ENCODE results near the gene MMP13.

DNA sequence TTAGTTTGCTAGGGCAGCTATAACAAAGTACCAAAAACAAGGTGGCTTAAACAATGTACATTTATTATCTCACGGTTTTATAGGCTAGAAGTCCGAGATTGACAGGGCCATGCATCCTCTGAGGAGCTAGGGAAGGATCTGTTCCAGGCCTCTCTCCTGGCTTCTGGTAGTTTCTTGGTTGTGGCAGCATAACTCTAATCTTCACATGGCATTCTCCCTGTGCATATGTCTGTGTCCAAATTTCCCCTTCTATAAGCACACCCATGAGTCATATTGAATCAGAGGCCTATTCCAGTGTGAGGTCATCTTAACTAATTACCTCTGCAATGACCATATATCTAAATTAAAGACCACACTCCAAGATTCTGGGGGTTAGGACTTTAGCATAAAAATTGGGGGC is 31.3 kb upstream of the MMP13 start:
- TF ChIP-seq PHF20 (CRISPR knock-in tag; IDR thresholded peaks at IDR 0.05): no peak
- TF ChIP-seq DDIT3 (CRISPR knock-in tag; IDR thresholded peaks at IDR 0.05): no peak
- no peak for TF ChIP-seq ZNF441 (CRISPR knock-in tag; IDR thresholded peaks at IDR 0.05; ENCODE audit: borderline replicate concordance)
- no peak for TF ChIP-seq ETV6 (CRISPR knock-in tag; conservative IDR thresholded peaks at IDR 0.05)
- no peak for TF ChIP-seq HMGA1 (CRISPR knock-in tag; conservative IDR thresholded peaks at IDR 0.05)
- TF ChIP-seq RAD21 (CRISPR knock-in tag; IDR thresholded peaks at IDR 0.05): no peak
- TF ChIP-seq ETS1 (CRISPR knock-in tag; IDR thresholded peaks at IDR 0.05): no peak
- TF ChIP-seq, protein P1, sequence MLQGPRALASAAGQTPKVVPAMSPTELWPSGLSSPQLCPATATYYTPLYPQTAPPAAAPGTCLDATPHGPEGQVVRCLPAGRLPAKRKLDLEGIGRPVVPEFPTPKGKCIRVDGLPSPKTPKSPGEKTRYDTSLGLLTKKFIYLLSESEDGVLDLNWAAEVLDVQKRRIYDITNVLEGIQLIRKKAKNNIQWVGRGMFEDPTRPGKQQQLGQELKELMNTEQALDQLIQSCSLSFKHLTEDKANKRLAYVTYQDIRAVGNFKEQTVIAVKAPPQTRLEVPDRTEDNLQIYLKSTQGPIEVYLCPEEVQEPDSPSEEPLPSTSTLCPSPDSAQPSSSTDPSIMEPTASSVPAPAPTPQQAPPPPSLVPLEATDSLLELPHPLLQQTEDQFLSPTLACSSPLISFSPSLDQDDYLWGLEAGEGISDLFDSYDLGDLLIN (CRISPR knock-in tag; IDR thresholded peaks at IDR 0.05; ENCODE audit: borderline replicate concordance): no peak
- TF ChIP-seq MLX (CRISPR knock-in tag; IDR thresholded peaks at IDR 0.05): no peak
- TF ChIP-seq, protein P2, sequence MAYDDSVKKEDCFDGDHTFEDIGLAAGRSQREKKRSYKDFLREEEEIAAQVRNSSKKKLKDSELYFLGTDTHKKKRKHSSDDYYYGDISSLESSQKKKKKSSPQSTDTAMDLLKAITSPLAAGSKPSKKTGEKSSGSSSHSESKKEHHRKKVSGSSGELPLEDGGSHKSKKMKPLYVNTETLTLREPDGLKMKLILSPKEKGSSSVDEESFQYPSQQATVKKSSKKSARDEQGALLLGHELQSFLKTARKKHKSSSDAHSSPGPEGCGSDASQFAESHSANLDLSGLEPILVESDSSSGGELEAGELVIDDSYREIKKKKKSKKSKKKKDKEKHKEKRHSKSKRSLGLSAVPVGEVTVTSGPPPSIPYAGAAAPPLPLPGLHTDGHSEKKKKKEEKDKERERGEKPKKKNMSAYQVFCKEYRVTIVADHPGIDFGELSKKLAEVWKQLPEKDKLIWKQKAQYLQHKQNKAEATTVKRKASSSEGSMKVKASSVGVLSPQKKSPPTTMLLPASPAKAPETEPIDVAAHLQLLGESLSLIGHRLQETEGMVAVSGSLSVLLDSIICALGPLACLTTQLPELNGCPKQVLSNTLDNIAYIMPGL (CRISPR knock-in tag; IDR thresholded peaks at IDR 0.05; ENCODE audit: borderline replicate concordance in 1 of 2, low read depth in 1 of 2): no peak
- TF ChIP-seq POLR2AphosphoS5 (IDR thresholded peaks at IDR 0.05; ENCODE audit: low read depth, low read length): no peak
- TF ChIP-seq KLF12 (CRISPR knock-in tag; IDR thresholded peaks at IDR 0.05; ENCODE audit: borderline replicate concordance): no peak
